Amniotic epithelial cell (primary cell): Measurements from ENCODE around the gene ANKS3.

Experiments used
- DNase-seq: peaks from one replicate; pipeline ENCODE4 v3.0.0-alpha.2; 2010; ENCODE audit warnings: low read depth

Gene ANKS3

DNA sequence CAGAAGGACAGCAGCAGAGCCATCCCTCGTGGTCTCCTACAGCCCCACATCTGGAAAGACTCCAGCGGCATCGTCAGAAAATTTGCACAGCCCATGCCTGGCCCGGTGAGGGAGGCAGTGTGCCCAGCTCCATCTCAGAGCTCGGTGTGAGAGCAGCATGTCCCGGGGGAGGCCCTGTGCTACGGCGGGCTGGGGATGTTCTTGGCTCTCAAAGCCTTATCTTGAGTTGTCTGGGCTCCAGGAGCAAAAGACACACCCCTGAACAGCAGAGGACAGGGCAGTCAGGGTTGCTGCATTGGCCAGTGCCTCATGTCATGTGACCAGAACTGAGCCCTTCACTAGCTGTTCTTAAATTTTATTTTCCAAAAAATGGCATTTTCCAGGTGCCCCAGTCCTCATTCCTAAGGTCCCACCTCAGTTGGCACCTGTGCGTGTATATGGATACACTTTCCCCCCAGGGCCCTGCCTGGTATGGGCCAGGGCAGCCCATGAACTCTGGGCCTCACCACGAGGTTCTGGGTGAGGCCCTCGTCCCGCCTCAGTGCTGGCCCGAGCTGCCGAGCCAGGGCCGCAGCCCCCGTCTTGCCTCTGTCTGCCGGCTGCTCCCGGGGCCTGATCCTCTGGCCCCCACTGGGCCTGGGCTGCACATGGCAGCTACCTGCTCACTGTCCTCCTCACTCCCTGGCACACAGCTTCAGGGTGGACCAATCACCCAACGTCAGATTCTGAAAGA, 37.7 kb downstream of the ANKS3 start:
- DNase-seq: no peak

DNA sequence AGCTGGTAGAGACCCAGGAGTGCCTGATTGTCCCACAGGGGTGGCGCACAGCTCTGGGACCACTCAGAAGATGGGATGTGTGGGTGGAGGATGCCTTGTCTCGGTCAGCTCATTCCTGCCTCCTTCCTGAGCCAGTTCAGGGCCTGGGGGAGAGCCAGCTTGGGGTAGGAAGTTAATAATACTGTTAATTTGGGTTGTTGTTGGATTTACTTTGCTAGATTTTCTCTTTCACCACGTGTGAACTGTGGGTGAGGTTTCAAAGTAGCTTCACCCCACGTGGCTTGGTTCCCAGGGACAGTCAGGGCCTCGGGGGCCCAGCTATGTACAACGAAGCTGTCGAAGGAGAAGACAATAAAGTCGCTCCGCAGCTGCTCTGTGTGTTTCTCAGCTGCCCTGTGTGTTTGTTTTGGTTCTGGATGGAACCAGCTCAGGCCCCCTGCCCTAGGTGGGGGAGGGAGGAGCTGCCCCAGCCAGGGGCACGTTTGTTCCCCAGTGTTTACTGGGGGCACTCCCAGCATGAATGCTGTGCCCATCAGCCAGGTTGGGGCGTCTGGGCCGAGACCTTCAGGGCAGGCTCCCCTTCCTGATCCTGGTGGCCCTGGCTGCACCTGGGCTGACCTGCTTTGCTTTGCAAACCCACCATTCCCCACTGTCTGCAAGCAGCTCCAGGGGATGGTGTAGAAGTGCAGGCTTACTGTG, 38.4 kb downstream of the ANKS3 start:
- no peak for DNase-seq

DNA sequence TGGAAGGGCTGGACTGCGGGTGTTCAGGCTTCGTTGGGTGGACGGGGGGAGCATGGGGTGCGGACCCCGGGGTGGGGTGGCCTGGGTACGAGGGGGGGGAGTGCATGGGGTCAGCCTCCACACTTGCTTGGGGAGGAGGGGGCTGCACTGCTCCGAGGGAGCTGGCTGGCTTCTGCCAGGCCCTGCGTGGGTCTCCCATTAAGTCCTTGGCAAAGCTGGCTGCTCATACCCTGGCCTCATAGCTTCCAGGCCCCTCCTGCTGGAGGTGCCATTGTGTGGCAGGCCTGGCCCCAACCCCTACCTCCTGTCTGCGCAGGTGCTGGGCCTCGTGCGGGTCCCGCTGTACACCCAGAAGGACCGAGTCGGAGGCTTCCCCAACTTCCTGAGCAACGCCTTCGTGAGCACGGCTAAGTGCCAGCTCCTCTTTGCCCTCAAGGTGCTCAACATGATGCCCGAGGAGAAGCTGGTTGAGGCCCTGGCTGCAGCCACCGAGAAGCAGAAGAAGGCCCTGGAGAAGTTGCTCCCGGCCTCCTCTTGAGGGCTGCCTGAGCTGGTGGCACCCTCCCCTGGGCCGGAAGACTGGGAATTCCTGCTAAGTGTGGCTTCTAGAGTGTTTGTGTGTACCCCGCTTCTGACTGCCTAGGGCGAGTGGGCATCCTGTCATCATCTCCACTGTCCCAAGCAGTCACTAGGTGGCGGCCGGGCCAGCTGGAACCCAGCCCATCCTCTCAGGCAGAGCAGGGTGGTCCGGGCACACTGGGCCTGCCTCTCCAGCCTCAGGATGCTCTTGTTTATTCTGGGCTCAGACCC, 39.2 kb downstream of the ANKS3 start:
- DNase-seq: no peak

DNA sequence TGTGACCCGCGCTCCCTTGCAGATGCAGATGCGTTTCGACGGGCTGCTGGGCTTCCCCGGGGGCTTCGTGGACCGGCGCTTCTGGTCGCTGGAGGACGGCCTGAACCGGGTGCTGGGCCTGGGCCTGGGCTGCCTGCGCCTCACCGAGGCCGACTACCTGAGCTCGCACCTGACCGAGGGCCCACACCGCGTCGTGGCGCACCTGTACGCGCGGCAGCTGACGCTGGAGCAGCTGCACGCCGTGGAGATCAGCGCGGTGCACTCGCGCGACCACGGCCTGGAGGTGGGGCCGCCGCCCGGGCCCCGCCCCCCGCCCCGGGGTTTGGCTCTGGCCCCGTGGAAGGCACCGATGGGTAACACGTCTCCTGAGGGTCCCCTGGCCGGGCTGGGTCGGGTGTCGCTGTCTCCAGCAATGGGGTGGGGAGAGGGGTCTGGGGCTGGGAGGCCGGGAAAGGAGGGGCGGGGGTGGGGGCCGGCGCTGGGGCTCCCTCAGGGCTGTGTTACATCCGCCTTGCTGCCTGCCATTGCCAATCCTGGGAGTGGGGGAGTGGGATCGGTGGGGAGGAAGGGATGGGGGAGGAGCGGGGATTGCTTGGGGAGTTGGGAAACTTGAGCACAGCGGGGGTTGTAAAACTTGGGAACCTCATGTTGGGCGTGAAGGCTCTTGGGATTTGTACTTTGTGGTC, 40.0 kb downstream of the ANKS3 start:
- DNase-seq: peak; percentile 86

DNA sequence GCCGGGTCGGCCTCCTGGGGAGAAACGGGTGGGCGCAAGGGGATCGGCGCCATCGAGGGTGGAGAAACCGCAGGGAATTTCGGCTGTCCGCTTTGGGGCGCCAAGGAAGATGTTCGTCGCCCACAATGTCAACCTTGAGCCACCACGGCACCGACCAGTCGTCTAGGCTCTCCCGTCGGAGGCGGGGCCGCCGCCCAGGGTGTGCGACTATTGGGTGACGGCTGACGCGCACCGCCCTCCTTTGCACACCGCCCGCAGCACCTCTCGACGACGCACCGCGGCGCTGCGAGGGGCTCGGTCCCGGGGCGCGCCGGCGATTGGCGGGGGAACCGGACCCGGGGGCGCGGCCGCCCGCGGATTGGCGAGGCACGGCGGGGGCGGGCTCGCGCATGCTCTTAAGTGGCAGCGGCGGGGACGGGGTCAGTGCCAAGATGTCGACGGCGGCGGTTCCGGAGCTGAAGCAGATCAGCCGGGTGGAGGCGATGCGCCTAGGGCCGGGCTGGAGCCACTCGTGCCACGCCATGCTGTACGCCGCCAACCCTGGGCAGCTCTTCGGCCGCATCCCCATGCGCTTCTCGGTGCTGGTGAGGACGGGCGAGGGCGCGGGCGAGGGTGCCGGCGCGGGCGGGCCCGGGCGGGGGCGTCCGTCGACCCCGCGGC, 40.6 kb downstream of the ANKS3 start, which contains the start of gene NUDT16L1:
TSS of gene NUDT16L1 (plus strand) at position 267 of the 660 bp plus-strand sequence. CDS start at position 432, 165 bp downstream.
- DNase-seq: peak; percentile 88

DNA sequence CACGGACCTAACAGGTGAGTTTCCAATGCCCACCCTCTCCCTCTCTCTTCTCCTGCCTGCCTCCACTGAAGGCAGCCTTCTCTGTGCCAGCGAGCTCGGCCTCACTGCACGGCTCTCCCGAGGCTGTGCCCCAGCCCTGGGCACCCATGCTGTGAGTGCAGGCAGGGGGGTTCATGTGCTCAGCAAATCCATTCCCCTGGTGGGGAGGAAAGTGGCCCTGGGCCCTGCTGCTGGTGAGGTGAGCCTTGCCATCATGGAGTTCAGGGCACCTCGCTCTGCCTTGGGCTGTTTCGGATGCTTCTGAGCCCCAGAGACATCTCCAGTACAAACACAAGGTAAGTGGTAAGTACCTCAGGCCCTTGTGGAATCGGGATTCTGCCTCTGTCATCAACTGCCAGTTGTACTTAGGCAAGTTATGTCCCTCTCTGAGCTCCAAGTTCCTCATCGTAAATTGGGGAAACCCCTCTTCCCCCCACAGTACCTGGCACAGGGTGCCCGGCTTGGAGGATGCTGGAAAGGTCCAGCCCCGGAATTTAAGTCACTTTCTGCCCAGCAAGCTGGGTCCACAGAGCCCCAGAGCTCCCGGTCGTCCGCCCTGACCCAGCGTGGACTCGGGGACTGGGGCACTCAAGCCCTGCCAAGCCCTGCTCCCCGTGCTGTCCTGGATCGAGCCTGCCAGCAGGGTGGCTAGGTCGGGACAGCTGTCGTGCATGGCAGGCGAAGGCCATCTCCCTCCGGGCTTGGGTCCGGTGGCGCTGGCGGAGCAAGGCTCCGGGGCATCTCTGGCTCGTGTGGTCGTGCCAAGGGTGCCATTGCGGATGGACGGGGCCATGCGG, 41.4 kb downstream of the ANKS3 start:
- no peak for DNase-seq

DNA sequence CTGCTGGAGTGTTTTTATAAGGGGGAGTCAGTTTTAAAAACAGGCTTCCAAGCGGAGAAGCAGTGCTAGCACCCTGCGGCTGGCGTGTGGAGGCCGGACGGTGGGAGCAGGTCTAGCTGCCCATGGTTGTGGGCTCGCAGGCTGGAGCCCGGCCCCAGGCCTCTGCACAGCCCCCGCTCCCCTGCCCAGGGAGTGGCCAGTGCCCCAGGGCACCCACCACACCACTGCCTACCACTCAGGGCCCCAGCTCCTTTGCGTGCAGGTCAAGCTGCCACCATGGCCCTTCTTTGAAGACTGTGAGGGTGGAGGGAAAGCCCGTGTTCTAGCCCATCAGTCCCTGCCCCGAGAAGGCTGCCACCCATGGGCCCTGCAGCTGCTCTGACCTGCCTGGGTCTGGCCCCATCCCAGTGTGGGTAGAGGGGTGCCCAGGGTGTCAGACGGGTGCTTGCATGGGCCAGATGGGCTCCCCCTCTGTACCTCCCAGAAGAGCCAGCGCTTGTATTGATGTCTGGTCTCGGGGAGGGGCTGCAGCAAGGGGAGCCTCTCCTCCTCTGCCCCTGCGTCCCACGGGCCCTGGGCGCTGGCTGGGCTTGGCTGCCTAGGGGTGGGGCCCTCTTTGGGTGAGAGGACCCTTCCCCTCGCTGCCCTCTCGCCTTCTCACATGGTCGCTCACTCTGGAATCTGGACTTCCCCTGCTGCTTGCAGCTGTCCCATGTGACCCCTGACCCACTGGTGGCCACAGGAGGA, 42.2 kb downstream of the ANKS3 start:
- DNase-seq: no peak

DNA sequence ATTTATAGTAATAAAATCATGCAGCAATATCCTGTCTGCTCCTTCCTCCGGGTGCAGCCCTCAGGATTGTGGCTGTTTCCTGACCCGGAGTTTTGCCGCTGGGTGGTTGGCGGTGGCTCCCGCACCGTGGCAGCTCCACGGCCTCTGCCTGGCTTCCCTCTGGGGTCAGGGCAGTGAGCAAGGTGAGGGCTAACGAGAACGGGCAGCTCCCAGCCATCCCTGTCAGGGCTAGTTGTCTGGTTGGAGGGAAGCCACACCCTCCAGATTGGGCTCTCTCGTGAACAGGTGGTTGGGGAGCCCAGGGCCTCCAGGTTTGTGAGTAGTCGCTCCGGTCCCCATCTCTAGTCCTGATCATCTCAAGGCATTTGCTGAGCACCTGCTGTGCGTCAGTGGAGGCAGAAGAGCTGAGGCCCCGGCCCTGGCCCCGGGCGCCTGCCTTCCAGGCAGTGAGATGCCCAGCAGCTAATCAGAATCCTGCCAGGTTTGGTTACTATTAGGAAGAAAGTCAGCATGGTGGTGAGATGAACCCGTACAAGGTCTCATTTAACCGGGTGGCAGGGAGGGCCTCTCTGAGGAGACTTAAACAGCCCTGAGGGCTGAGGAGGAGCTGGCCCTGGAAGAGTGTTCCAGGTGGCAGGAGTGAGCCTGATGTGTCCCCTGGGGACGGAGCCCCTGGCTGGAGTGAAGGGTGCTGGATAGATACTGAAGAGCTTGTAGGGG, 43.0 kb downstream of the ANKS3 start:
- no peak for DNase-seq

DNA sequence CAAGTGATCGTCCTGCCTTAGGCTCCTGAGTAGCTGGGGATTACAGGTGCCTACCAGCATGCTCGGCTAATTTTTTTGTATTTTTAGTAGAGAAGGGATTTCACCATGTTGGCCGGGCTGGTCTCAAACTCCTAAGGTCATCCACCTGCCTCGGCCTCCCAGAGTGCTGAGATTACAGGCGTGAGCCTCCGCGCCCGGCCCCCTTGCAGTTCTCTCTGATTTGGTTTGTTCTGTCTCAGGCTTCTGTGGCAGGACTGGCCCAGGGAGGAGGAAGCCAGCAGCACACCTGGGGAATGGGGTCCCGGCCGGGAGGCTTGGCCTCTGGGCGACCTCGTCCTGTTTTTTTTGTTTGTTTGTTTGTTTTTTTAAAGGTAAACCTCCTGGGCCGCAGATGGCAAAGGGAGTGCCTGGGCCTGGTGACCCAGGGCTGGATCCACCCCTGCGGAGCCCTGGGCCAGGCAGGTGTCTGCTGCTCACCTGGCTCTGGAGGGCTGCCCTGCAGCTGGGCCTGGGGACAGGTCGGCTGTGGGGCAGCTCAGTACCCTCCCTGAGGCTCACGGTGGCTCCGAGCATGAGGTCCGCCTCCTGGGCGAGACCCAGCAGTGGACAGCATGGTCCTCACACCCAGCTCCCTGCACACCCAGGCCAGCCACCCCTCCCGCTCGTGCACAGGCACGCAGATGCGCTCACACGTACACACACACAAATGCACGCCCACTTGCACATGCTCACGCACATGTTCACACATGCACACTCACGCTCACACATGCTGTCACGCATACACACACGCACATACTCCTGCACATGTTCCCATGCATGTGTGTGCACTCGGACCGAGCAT, 44.0 kb downstream of the ANKS3 start:
- DNase-seq: no peak

DNA sequence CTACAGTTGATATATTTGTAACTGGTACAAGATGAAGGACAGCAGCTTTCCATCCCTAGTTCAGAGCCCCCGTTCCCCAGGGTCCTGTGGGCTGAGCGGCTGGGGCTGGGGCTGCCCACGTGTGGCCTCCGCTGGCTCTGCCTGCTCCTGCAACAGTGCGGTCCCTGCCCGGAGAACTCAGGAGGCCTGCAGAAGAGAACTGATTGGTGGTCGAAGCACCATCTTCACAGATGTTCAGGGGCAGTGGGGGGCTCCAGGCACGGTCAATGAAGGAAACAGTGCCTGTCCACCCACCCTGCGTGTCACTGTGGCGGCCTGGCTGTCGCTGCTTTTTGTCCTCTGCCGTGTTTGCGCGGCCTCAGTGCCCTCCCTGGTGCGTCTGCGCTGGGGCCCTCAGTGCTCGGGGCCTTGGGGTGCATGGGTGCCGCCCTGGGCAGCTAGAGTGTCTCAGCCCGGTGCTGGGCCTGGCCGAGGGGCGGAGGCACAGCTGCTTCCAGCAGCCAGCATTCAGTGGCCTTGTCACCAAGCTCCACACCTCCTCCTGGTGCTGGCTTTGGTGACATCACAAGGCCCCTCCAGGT, 44.9 kb downstream of the ANKS3 start:
- DNase-seq: no peak

DNA sequence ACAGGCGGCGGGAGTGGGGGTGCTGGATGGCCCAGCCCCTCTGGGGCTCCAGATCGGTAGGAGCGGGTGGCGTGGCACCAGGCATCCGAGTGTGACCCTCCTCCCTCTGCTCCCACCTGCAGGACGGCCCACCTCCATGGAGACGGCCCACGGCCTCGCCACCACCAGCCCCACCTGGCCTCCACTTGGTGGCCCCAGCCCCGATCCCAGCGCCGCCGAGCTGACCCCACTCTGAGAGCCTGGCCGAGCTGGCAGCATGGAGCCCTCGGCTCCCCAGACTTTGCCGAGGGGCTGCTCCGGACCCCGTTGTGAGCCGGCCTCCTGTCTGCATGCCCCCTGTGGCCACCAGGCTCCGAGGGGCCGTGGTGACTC, 45.4 kb downstream of the ANKS3 start:
- no peak for DNase-seq

DNA sequence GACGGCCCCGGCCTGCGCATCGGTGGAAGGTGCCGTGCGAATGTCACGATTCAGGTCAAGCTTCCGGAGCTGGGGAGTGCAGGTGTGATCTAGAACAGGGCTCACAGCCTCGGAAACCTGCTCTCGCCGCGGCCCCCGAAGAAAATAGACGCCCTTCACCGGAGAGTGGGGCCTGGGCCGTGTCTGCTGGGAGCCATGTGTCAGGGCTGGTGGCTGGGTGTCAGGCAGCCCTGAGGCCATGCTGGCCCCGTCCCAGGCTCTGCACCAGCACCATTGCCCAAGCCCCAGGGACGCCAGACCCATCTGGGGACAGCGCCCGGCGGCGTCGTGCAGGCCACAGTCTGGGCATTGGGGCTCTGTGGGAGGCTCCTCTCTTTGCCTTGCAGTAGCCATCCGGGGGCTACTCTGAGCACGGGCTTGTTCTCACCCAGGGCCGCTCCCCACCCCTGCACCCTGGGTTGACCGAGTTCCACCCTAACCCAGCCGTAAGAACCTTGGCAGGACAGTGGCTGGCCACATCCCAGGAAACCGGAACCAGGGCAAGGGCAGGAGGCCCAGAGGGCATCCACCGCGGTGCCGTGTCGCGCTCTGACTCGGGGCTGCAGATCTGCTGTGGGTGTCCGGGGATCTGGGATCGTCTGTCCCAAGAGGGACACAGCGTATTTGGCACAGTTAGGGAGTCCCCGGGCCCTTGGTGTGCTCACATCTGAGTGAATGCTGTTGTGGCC, 46.0 kb downstream of the ANKS3 start:
- no peak for DNase-seq

DNA sequence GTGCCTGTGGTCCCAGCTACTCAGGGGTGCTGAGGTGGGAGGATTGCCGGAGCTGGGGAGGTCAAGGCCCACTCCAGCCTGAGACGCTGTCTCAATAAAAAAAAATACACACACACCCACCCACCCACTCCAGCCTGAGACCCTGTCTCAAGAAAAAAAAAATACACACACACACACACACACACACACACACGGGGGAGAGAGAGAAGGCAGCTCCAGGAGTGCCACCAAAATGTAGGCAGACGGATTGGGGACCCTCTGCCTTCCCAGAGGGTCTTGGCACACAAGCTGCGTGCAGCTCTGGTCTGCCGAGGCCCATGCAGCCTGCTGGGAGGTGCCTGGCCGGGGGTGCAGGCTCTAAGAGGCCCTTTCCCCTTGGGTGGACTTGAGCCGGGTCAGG, 46.7 kb downstream of the ANKS3 start:
- DNase-seq: no peak

DNA sequence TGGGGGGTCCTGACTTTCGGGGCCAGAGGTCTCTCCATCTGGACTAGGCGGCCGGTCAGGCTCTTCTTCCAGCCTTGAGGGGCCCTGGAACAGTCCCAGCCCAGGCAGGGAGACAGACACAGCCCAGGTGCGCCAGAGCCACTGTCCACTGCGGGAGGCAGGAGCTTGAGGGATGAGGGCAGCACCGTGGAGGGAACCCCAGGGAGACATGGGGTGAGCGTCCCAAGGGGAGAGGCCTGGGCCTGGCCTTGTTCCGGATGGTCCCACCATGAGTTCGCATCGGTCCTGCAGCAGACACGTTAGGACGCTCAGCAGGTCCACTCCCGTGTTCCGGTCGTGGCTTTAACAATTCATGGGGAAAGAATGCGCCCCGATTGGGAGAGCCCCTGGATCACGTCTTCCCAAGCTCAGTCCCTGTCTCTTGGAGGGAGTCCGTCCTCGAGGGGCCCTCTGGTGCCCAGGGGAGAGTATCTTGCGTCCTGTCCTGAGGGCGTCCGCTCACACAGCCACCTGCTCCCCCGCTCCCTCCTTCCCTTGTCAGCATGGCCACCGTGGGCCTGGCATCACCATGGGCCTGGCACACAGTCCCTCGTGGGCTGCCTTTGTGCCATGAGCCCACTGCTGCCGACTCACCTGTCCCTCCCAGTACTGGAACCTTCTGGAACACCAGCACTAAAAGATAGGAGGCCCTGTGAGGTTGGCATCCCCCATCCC, 47.4 kb downstream of the ANKS3 start:
- DNase-seq: no peak

DNA sequence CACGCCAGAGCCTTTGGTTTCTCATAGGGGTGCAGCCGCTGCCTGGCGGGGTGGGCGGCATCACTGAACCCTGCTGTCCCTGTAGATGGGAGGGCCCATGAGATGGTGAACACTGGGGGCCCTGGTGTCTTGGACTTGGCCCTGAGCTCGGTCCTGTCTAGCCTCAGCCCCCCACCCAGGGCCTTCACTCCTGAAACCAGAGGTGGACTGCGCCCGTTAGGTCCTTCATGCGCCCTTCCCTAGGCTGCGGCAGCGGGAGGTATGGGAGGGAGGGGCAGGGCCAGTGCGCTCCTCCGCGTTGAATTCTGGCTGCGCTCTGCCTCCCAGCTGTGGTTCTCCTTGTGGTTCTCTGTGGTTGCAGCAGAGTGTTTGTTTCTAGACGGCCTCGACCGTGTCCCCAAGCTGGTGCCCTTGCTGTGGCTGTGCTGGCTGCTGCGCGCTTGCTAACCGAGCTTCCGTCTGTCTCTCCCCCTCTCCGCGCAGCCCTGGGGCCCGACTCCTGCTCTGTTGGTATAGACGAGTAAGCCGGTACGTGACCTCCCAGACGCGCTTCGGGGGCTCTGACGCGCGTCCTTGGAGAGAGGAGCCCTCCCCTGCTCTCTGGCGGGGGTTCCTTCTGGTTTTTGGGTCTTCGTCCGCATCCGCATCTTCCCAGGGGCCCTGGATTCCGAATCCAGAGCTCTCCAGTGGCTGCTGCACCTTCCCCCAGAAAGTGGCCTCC, 48.1 kb downstream of the ANKS3 start:
- no peak for DNase-seq

DNA sequence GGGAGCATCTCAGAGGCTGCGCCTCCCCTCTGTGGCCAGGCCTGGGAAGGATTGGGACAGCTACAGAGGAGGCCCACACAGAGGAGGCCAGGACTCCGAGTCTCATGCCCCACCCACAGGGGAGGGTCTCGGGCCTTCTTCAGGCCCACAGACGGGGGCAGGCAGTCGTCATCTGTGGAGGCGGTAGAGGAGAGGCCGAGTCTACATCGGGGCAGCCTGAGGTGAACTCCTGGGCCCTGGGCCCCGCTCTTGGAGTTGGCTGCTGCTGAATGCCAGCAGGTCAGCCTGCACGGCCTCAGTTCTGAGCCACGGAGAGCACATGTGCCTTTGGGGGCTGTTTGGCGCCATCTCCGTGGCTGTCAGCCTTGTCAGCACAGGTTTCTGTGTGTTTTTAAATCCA, 48.8 kb downstream of the ANKS3 start:
- no peak for DNase-seq
